IMR-90 (cell line): ENCODE measurements around the gene CFL2. TPM values are rescaled to one million over a fixed set of nuclear protein-coding genes. Genes with fewer than 3 reads are reported as not detected.

Experiments used
- ATAC-seq: fragments of 200-7000 bp; cut with Tn5 transposase; 2 replicates; pipeline ENCODE4 v1.9.1; 2020; ENCODE audit warnings: low read depth, mild to moderate bottlenecking, moderate library complexity
- BruUV-seq: library from RNA; stranded (reverse); fragments of 400-500 nt; replicated peaks from 2 replicates; lab custom pipeline; 2021; lab: Mats Ljungman, UMichigan
- CTCF ChIA-PET: fragments of 300-600 bp; formaldehyde crosslinking; extraction: SDS; loops from one replicate; lab custom pipeline; 2021; ENCODE audit warnings: antibody characterized with exemption; lab: Yijun Ruan, JAX
- POLR2A ChIA-PET: fragments of 300-600 bp; sonication (Branson Sonifier 250); formaldehyde crosslinking; loops from one replicate; lab custom pipeline; 2022; ENCODE audit warnings: antibody characterized with exemption; ENCODE audit not compliant: unreplicated experiment; lab: Charles Lee
- DNase-seq: peaks from one replicate; pipeline ENCODE4 v3.0.0; 2013
- H2AFZ ChIP-seq: replicated peaks from 2 replicates; pipeline ENCODE3; 2013; ENCODE audit warnings: low read length, mild to moderate bottlenecking; ENCODE audit not compliant: poor library complexity
- H2AK5ac ChIP-seq: 2 replicates; pipeline ENCODE4 v1.6.1; 2013; ENCODE audit warnings: low read depth, low read length, inconsistent platforms
- H2AK9ac ChIP-seq: replicated peaks from 2 replicates; pipeline ENCODE3; 2013; ENCODE audit warnings: mild to moderate bottlenecking, low read depth, low read length, moderate library complexity; ENCODE audit not compliant: poor library complexity
- H2BK120ac ChIP-seq: 2 replicates; pipeline ENCODE4 v1.6.1; 2013; ENCODE audit warnings: low read depth, low read length, inconsistent platforms
- H2BK15ac ChIP-seq: 3 replicates; pipeline ENCODE4 v1.6.1; 2013; ENCODE audit warnings: low read depth, low read length, inconsistent platforms
- H2BK20ac ChIP-seq: 2 replicates; pipeline ENCODE4 v1.6.1; 2013; ENCODE audit warnings: low read depth, mild to moderate bottlenecking, inconsistent platforms, low read length, moderate library complexity
- H2BK5ac ChIP-seq: 2 replicates; pipeline ENCODE4 v1.6.1; 2013; ENCODE audit warnings: mild to moderate bottlenecking, low read depth, low read length, inconsistent platforms; ENCODE audit not compliant: poor library complexity, severe bottlenecking
- H3K14ac ChIP-seq: replicated peaks from 2 replicates; pipeline ENCODE4 v1.6.1; 2013; ENCODE audit warnings: low read depth, low read length, inconsistent platforms
- H3K18ac ChIP-seq: 2 replicates; pipeline ENCODE4 v1.6.1; 2013; ENCODE audit warnings: low read depth, low read length, control low read depth
- H3K23ac ChIP-seq: 2 replicates; pipeline ENCODE4 v1.6.1; 2013; ENCODE audit warnings: low read depth, low read length, inconsistent platforms
- H3K27ac ChIP-seq: 2 replicates; pipeline ENCODE4 v1.5.1; 2013; ENCODE audit warnings: mild to moderate bottlenecking, control low read depth, low read length; ENCODE audit not compliant: insufficient read depth
- H3K27me3 ChIP-seq: 2 replicates; pipeline ENCODE4 v1.6.1; 2013; ENCODE audit warnings: low read length; ENCODE audit not compliant: control insufficient read depth, insufficient read depth
- H3K36me3 ChIP-seq: 2 replicates; pipeline ENCODE4 v1.6.1; 2013; ENCODE audit warnings: low read length, mixed read lengths; ENCODE audit not compliant: control insufficient read depth, insufficient read depth
- H3K4ac ChIP-seq: 2 replicates; pipeline ENCODE4 v1.6.1; 2013; ENCODE audit warnings: low read depth, low read length, inconsistent platforms
- H3K4me1 ChIP-seq: 2 replicates; pipeline ENCODE4 v1.6.1; 2013; ENCODE audit warnings: low read length, mixed read lengths; ENCODE audit not compliant: control insufficient read depth, insufficient read depth
- H3K4me2 ChIP-seq: 2 replicates; pipeline ENCODE4 v1.6.1; 2013; ENCODE audit warnings: low read depth, mild to moderate bottlenecking, control low read depth, low read length, moderate library complexity
- H3K4me3 ChIP-seq: 2 replicates; pipeline ENCODE4 v1.5.1; 2013; ENCODE audit warnings: low read depth, mild to moderate bottlenecking, control low read depth, low read length, moderate library complexity; ENCODE audit not compliant: insufficient read depth
- H3K56ac ChIP-seq: 2 replicates; pipeline ENCODE4 v1.6.1; 2013; ENCODE audit warnings: low read length, inconsistent platforms; ENCODE audit not compliant: insufficient read depth; ENCODE audit errors: extremely low read depth
- H3K79me1 ChIP-seq, 2 experiments: 2 replicates each; pipeline ENCODE4 v1.6.1; 2013; ENCODE audit warnings: low read length in 2 of 2, inconsistent platforms in 1 of 2, low read depth in 1 of 2
- H3K9ac ChIP-seq: 2 replicates; pipeline ENCODE4 v1.6.1; 2013; ENCODE audit warnings: low read depth, low read length, control low read depth
- H3K9me1 ChIP-seq: 2 replicates; pipeline ENCODE4 v1.6.1; 2013; ENCODE audit warnings: low read length, inconsistent platforms; ENCODE audit not compliant: insufficient read depth
- H3K9me3 ChIP-seq: 2 replicates; pipeline ENCODE4 v1.6.1; 2013; ENCODE audit warnings: low read length; ENCODE audit not compliant: control insufficient read depth, insufficient read depth
- H4K20me1 ChIP-seq: 2 replicates; pipeline ENCODE4 v1.6.1; 2013; ENCODE audit warnings: low read length, inconsistent platforms; ENCODE audit not compliant: insufficient read depth
- H4K5ac ChIP-seq: 2 replicates; pipeline ENCODE4 v1.6.1; 2013; ENCODE audit warnings: mild to moderate bottlenecking, low read depth, low read length, control low read depth
- H4K8ac ChIP-seq, 2 experiments: 2 replicates each; pipeline ENCODE4 v1.6.1; 2013; ENCODE audit warnings: low read depth in 2 of 2, low read length in 2 of 2, control low read depth in 1 of 2, inconsistent platforms in 1 of 2
- H4K91ac ChIP-seq: 2 replicates; pipeline ENCODE4 v1.6.1; 2013; ENCODE audit warnings: low read depth, low read length, inconsistent platforms; ENCODE audit not compliant: insufficient read depth
- USF2 ChIP-seq: fragments of 150-350 bp; IDR thresholded peaks from 2 replicates; pipeline ENCODE4 v1.6.1; 2017; ENCODE audit warnings: mild to moderate bottlenecking, antibody characterized with exemption, low read length, low read depth
- WGBS, 2 experiments: methylation state at CpG; one replicate each; pipeline versions ENCODE4 v1.1.5 to v1.1.7; 2013; ENCODE audit warnings: missing lambda C conversion rate in 2 of 2; ENCODE audit not compliant: insufficient read length in 1 of 2; ENCODE audit errors: extremely low coverage in 2 of 2; 5-methylcytosine and 5-hydroxymethylcytosine counted together
- dilution Hi-C: fragments of 300-500 bp; cut with HindIII; formaldehyde crosslinking; loops from one replicate; pipeline ENCODE4 v1.14.3; 2018; ENCODE audit warnings: low sequenced_read_pairs; ENCODE audit not compliant: unreplicated experiment
- in situ Hi-C: fragments of 300-500 bp; cut with MboI; formaldehyde crosslinking; loops from 3 replicates; pipeline ENCODE4 v1.14.3; 2019; ENCODE audit warnings: low sequenced_read_pairs, inconsistent platforms, mixed read lengths
- intact Hi-C: fragments of 100-400 bp; cut with micrococcal nuclease; formaldehyde crosslinking; loops from 2 replicates; pipeline ENCODE4 v1.10.0; 2022
- polyA plus RNA-seq, 3 experiments: library from polyadenylated mRNA; depleted of rRNA; stranded (reverse); fragments of >200 nt; gene quantifications; 2 replicates each; pipeline ENCODE4 v1.2.3, GENCODE V29; 2012; ENCODE audit warnings: low replicate concordance in 1 of 3
- total RNA-seq: library from RNA; depleted of rRNA; stranded (reverse); fragments of >200 nt; gene quantifications from 2 replicates; pipeline ENCODE4 v1.2.3, GENCODE V29; 2012

CFL2 gene
- total and polyA plus RNA-seq, 2 of the 4 experiments (the other 2 are of a cell fraction): 106 to 151 TPM

GRCh38 chr14:34707722-34708121, 6.7 kb downstream of the CFL2 start:
- H3K56ac ChIP-seq: no peak overlapping the region
- no peak overlapping the region for H4K91ac ChIP-seq
- H3K4me1 ChIP-seq: peaks cover 5% of the 10 kb centered on the region
- H3K36me3 ChIP-seq: peaks cover 7% of the 10 kb centered on the region
- H3K14ac ChIP-seq: no peak overlapping the region
- H2AK5ac ChIP-seq: no peak overlapping the region
- H2BK15ac ChIP-seq: no peak overlapping the region
- intact Hi-C loops (no loop called here), in situ Hi-C loops (no loop called here), dilution Hi-C loops (no loop called here)
- no peaks in the 10 kb centered on the region for H3K9me3 ChIP-seq
- H2AK9ac ChIP-seq: no peak overlapping the region
- no TSS peak for BruUV-seq
- H3K79me1 ChIP-seq: peaks cover 9 to 29% of the 10 kb centered on the region in 2 experiments; a peak in 3 of 4 replicates
- no peak overlapping the region for H4K5ac ChIP-seq
- no peak overlapping the region for H2BK20ac ChIP-seq
- H3K9me1 ChIP-seq: 0 out of 2 replicates have a peak, but pooled peaks cover 3% of the 10 kb centered on the region
- DNase-seq: no peak
- peak overlapping the region; percentile 22 for H2BK5ac ChIP-seq
- no peak overlapping the region for H3K4me3 ChIP-seq
- POLR2A ChIA-PET: interaction anchor here (0.7 kb wide), 1 partner anchor 8 kb away, joined by 3 read pairs; no protein-coding TSS in a partner anchor
- no peak overlapping the region for H3K4me2 ChIP-seq
- no peak overlapping the region for H3K9ac ChIP-seq
- H4K8ac ChIP-seq: no peak overlapping the region
- TF ChIP-seq USF2: no peak
- no peak overlapping the region for H3K18ac ChIP-seq
- ATAC-seq: no peak
- CTCF ChIA-PET: interaction anchor here (0.6 kb wide), 1 partner anchor 234 kb away, joined by 5 read pairs; no protein-coding TSS in a partner anchor
- no peak overlapping the region for H3K4ac ChIP-seq
- no CpG with 5 or more reads among the region's 3 CpGs for WGBS, 2 experiments
- H2AFZ ChIP-seq: no peak overlapping the region
- H3K27ac ChIP-seq: no peak overlapping the region
- no peaks in the 10 kb centered on the region for H4K20me1 ChIP-seq
- H2BK120ac ChIP-seq: no peak overlapping the region
- H3K27me3 ChIP-seq: no peaks in the 10 kb centered on the region
- H3K23ac ChIP-seq: no peak overlapping the region
